Measurements from ENCODE around the gene ZBTB7C. TPM values are rescaled to one million over a fixed set of nuclear protein-coding genes. Genes with fewer than 3 reads are reported as not detected.

Gene ZBTB7C
- total RNA-seq, 1 experiment from 2014 or later: 0.33 TPM

GRCh38 chr18:48133671-48134251, 275.4 kb downstream of the ZBTB7C start:
- Histone ChIP-seq H3K4me2 (ENCODE audit: insufficient read depth, insufficient read length, low read length) (no peak overlapping the region), H3K18ac (ENCODE audit: insufficient read length, low read depth, low read length) (no peak overlapping the region), H2AK5ac (ENCODE audit: insufficient read length, low read length) (no peak overlapping the region), H3K23me2 (ENCODE audit: insufficient read length, low read depth, low read length, poor library complexity, severe bottlenecking) (peaks cover 9% of the 10 kb centered on the region), H2BK12ac (ENCODE audit: insufficient read length, low read depth, low read length) (no peak overlapping the region), H3K23ac (ENCODE audit: insufficient read length, low read depth, low read length) (no peak overlapping the region), H4K20me1 (ENCODE audit: control insufficient read depth, insufficient read depth, insufficient read length) (no peaks in the 10 kb centered on the region), H2BK5ac (ENCODE audit: insufficient read length, low read length) (no peak overlapping the region), H3K4me1 (ENCODE audit: insufficient read depth, low read length) (peaks cover 7% of the 10 kb centered on the region; the same call in 1 of the 2 replicates), H2BK15ac (ENCODE audit: low read depth, low read length) (no peak overlapping the region), H4K8ac (replicated peaks; ENCODE audit: insufficient read length, low read depth, low read length) (no peak overlapping the region), H3K14ac (ENCODE audit: insufficient read depth, low read length) (no peak overlapping the region), H4K5ac (ENCODE audit: insufficient read length, low read depth, low read length) (no peak overlapping the region), H3K9ac (ENCODE audit: extremely low read depth, insufficient read length, low read length) (no peak overlapping the region), H3K4ac (ENCODE audit: low read depth, low read length) (no peak overlapping the region), H3T11ph (ENCODE audit: low read length) (no peak overlapping the region), H2BK20ac (ENCODE audit: low read depth, low read length, poor library complexity, severe bottlenecking) (no peak overlapping the region), H3K27ac (ENCODE audit: insufficient read length, low read depth, low read length) (no peak overlapping the region), H3K79me2 (ENCODE audit: insufficient read depth, low read length) (no peaks in the 10 kb centered on the region), H4K91ac (ENCODE audit: insufficient read length, low read depth, low read length) (no peak overlapping the region), H2BK120ac (ENCODE audit: low read depth, low read length, poor library complexity, severe bottlenecking) (no peak overlapping the region), H3K27me3 (ENCODE audit: insufficient read depth, low read length) (peaks cover 24% of the 10 kb centered on the region; the same call in 1 of the 2 replicates), H3K79me1 (ENCODE audit: insufficient read depth, low read depth, low read length, poor library complexity, severe bottlenecking) (no peaks in the 10 kb centered on the region), H3K9me3 (ENCODE audit: control insufficient read depth, low read depth, low read length) (no peaks in the 10 kb centered on the region), H2AFZ (ENCODE audit: low read length) (no peak overlapping the region), H3K56ac (ENCODE audit: insufficient read length, low read depth, low read length) (no peak overlapping the region)
- no peak for DNase-seq
- no peaks in the 10 kb centered on the region for H3K36me3 Mint-ChIP-seq (ENCODE audit: insufficient read depth in 1 of 3, low read depth in 3 of 3)
- H3K9me3 Mint-ChIP-seq: no peaks in the 10 kb centered on the region; a peak in 1 of 5 replicates
- WGBS (ENCODE audit: extremely low coverage, insufficient read length, low lambda C conversion rate): no CpG with 5 or more reads among the region's 5 CpGs
- peaks cover 63% of the 10 kb centered on the region for H3K27me3 Mint-ChIP-seq (ENCODE audit: low read depth)
- no peak overlapping the region for H3K27ac Mint-ChIP-seq
- TF ChIP-seq, protein P1, sequence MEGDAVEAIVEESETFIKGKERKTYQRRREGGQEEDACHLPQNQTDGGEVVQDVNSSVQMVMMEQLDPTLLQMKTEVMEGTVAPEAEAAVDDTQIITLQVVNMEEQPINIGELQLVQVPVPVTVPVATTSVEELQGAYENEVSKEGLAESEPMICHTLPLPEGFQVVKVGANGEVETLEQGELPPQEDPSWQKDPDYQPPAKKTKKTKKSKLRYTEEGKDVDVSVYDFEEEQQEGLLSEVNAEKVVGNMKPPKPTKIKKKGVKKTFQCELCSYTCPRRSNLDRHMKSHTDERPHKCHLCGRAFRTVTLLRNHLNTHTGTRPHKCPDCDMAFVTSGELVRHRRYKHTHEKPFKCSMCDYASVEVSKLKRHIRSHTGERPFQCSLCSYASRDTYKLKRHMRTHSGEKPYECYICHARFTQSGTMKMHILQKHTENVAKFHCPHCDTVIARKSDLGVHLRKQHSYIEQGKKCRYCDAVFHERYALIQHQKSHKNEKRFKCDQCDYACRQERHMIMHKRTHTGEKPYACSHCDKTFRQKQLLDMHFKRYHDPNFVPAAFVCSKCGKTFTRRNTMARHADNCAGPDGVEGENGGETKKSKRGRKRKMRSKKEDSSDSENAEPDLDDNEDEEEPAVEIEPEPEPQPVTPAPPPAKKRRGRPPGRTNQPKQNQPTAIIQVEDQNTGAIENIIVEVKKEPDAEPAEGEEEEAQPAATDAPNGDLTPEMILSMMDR (conservative IDR thresholded peaks at IDR 0.05): no peak
- H3K4me1 Mint-ChIP-seq: peaks cover 24 to 47% of the 10 kb centered on the region in 2 experiments
- H3K4me3 Mint-ChIP-seq: no peak overlapping the region; a peak in 1 of 5 replicates

All from H9 (cell line).